Activated CD8-positive, alpha-beta memory T cell treated with anti-CD3 and anti-CD28 coated beads, Interleukin-2, amount 50 U/mL, for 1 hour (primary cell): ENCODE data around the gene ZNF211.

ENCODE experiments used
- DNase-seq: peaks from one replicate; pipeline ENCODE4 v3.0.0-alpha.2; 2020; ENCODE audit errors: extremely low read depth

Gene ZNF211

DNA sequence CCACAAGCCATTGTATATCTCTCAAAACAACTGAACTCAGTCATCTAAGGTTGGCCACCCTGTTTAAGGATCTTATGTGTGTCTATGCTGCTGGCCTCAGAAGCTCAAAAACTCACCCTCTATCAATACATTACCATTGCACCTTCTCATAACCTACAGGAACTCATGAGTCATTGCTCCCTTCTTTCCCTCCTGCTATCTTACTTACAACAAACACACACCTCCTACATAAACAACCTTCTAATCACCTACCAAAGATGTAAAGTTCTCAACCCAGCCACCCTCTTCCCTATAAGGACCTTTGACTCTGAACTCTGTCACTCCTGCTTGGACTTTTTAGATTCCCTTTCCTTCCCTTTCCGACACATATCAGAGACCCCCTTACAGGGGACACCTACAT, 22.5 kb downstream of the ZNF211 start:
- no peak for DNase-seq

GRCh38 chr19:57656346-57656745, 23.4 kb downstream of the ZNF211 start:
- no peak for DNase-seq

DNA sequence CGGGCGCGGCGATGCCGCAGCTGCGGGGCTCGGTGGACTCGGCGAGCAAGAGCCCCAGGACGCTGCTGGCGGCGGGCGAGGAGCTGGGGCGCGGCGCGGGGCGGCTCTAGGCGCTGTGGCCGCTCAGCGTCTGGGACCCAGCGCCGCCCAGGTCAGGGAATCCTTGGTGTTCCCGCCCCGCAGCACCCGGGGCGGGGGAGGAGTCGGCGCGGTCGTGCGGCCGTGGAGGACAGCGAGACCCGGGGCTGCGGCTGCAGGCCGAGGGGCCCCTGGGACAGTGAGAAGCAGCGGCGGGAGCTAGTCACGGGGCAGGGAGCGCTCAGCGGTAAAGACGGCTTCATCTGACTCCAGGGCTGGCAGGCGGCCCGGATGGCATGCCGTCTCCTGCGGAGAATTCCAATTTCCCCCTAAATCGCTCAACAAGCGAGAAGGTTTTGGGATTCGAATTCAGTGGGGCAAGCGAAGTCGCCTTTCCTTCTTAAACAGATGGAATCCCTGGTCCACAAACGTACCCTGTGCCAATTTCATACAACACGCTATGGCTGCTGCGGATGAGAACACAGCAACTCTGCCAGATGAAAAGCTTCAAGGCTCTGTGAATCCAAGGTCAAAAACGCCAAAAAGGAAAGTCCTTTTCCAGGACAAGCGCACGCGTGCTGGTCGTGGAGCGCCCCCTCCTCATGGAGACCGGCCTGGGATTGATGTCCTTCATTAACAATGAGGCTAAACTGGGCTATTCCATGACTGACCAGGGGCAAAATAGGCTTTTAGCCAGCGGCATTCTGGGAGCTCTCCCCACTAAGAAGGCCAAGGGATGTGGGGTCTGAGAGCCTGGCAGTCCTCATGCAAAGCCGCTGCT, 31.5 kb downstream of the ZNF211 start:
- no peak for DNase-seq

DNA sequence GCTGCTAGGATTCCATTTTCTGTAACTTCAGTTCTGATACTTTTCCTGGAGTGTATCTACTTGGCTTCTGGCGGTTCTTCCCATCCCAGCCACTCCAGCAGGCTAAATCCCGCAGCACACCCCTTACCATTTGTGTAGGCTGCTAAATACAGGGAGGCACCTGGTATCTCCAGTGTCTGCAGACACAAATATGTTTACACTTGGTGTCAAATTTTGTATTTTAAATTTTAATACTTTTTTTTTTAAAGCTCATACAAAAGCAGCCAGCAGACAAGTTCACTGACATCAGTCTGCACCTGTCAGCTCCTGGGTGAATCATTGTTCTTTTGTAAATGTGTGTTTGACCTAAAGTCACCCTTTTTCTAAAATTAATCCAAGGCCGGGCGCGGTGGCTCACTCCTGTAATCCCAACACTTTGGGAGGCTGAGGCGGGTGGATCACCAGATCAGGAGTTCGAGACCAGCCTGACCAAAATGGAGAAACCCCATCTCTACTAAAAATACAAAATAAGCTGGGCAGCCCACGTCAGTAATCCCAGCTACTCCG, 32.4 kb downstream of the ZNF211 start:
- DNase-seq: no peak

DNA sequence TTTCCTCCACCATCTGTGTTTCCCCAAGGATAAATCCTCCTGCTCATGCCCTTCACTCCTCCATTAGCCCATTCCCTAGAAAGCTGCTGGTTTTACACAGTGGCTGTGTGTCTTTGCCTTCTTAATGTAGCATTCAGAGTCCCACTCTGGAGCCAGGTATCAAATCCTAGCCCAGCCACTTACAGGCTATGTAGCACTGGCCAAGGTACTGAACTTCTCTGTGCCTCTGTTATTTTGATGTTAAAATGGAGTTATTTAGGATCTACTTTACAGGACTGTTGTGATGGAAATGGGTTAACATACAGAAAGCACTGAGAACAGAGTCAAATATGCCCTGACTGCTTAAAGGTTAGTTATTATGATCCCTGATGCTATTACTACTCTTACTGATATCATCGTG, 34.3 kb downstream of the ZNF211 start:
- no peak for DNase-seq

DNA sequence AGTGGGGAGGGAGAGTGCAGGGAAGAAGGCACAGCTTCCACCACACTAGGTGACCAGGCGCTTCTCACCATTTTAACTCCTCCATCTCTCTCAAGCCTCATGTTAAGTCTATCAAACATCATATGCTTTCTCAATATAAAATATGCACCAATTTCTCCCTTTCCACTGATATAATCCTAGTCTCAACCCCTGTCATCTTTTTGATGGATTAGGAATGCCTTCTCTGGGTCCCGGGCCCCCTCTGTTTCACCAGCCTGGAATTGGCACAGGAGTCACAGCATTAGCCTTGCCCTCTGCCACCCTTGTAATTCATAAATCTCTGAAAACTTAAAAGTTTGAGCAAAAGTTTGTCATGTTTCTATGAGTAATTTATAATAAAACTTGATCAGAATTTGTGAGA, 35.7 kb downstream of the ZNF211 start, which contains the start of gene ZSCAN4:
Gene ZSCAN4 (plus strand): TSS at position 301 of the 400 bp plus-strand sequence. CDS start 7,211 bp downstream, outside the sequence.
- no peak for DNase-seq

DNA sequence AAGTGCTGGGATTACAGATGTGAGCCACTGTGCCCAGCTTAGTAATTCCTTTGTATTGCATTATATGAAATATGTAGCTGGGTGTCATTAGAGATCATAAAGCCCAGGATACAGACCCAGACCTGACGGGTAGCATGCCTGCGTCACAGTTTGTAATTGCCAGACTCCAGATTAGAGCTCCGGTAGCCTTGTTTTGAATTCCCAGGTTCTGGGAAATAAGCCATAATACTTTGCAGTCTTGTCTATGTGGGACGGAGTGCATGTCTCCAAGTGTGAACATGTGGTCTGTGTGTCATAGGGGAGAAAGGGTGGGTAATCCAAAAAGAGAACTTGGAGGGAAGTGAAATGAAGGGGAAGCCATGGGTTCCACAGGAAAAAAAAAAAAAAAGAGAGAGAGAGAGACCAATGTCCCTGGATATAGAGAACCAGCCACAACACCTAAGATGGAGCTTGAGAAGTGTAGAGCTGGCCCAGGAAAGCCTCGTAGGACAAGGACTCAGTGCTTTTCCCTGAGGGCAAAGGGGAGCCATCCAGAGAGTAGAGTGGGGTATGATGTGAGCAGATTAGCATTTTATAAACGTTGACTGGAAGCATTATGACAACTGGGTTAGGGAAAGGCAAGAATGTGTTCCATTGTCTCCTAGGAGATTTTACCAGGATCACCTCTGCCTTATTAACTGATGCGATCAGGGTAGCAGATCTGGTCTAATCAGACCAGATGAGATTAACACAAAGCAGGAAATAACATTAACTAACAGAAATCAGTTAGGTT, 38.3 kb downstream of the ZNF211 start:
- DNase-seq: no peak

- DNase-seq: no peak
These were observed 39.5 kb downstream of the ZNF211 start for GRCh38 chr19:57672466-57672865.

GRCh38 chr19:57675881-57676280, 42.9 kb downstream of the ZNF211 start:
- no peak for DNase-seq

DNA sequence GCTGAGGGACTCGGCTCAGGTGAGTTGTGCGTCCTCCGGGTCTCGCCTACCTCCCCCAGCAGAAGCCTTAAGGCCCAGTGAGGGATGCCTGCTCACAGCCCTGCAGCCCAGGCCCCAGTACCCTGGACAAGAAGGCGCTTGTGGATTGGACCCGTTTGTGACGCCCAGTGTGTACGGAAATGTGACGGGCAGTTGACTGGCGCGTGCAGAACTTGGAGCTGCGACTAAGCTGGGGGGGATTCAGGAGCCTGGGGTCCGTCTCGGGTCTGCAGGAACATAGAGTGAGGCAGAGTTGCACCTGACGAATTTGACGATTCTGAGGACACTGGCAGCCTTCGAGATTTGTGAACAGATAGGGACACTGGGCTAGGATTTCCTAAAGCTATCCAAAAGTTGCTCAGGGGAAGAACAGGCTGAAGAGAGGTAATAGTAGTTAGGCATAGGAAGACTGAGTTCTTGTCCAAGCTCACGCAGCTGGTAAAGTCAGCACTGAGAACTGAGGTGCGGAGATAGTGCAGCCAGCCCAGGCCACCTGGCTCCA, 49.3 kb downstream of the ZNF211 start:
- no peak for DNase-seq

GRCh38 chr19:57686727-57687126, 53.8 kb downstream of the ZNF211 start:
- no peak for DNase-seq

- no peak for DNase-seq
These were observed 54.5 kb downstream of the ZNF211 start for GRCh38 chr19:57687363-57688010.

DNA sequence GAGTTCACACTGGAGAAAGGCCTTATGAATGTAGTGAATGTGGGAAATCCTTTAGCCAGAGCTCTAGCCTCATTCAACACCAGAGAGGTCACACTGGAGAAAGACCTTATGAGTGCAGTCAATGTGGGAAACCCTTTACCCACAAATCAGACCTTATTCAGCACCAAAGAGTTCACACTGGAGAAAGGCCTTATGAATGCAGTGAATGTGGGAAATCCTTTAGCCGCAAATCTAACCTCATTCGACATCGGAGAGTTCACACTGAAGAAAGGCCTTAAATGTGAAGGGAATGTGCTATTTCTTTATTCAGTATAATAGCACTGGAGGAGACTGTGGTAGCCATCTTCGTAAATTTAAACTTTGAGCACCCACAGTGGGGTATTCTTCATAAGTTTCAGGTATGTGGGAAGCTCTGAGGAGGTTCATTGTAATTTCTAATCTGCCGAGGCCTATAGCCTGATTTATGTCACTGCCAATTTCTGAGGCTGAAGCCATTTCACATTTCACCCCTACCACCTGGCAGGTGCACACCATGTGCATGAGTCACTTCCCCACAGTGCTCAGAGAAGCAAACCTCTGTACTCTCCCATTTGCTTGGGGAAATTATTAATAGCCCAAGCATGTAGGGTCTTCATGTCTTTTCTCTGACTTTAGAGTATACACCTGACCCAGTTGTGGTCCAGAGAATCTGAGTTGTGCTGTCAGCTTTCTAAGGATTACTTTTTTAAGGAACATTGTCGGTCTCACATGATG, 55.2 kb downstream of the ZNF211 start:
- DNase-seq: no peak

- DNase-seq: no peak
These were observed 56.8 kb downstream of the ZNF211 start for GRCh38 chr19:57689750-57690149.
